Measurements from ENCODE around the gene TENM3. TPM values are rescaled to one million over a fixed set of nuclear protein-coding genes. Genes with fewer than 3 reads are reported as not detected.

The TENM3 gene
- total RNA-seq, 2 experiments from 2014 or later = not detected

DNA sequence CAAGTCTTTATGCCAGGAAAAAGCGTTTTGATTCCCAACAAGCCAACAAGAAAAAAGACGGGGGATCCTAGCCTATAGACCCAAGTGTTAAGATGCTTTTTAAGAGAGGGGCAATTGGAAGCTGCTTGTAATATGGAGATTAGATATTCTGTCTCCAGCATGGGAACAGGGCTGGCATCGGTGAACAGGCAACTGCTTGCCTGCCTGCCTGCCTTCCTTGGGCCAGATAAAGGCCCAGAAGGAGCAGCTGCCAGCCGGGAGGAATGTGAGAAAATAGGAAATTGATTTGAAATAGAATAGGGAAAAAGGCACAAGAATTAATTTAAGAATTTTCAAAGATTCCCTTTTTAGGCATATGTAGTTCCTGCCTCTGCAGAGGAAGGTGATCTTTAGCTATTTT, 192.2 kb downstream of the TENM3 start:
- CTCF ChIA-PET = no interaction called here
- Mint-ChIP-seq H3K4me1 (no peaks in the 10 kb centered on the region), H3K27ac (no peak overlapping the region), H3K27me3 (no peaks in the 10 kb centered on the region), H3K36me3 (no peaks in the 10 kb centered on the region), H3K9me3 (ENCODE audit: low read depth) (no peaks in the 10 kb centered on the region), H3K4me3 (no peak overlapping the region)
- no peak for DNase-seq
- no peak for ATAC-seq

DNA sequence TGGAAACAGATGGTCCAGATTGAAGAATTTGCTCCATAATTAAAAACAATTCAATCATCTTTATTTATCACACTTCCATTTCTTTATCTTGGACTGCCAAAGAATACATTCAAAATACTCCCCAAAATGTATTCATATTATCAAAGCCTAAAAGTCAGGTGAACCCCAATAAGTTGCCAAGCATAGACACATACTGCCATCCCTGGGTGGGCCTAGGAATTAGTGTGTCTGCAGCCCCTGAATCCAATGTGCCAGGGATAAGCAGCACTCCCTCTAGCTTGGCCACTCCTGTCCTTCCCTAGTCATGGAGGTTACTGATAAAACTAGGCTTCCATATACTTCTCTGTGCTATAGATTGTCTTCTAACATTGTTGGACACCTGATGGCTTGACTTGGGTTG, 199.9 kb downstream of the TENM3 start:
- Mint-ChIP-seq H3K27me3 (peaks cover 28% of the 10 kb centered on the region), H3K36me3 (peaks cover 5% of the 10 kb centered on the region), H3K4me1 (peaks cover 4% of the 10 kb centered on the region), H3K27ac (no peak overlapping the region), H3K4me3 (no peak overlapping the region), H3K9me3 (ENCODE audit: low read depth) (no peaks in the 10 kb centered on the region)
- no peak for DNase-seq
- ATAC-seq = no peak
- CTCF ChIA-PET = no interaction called here

DNA sequence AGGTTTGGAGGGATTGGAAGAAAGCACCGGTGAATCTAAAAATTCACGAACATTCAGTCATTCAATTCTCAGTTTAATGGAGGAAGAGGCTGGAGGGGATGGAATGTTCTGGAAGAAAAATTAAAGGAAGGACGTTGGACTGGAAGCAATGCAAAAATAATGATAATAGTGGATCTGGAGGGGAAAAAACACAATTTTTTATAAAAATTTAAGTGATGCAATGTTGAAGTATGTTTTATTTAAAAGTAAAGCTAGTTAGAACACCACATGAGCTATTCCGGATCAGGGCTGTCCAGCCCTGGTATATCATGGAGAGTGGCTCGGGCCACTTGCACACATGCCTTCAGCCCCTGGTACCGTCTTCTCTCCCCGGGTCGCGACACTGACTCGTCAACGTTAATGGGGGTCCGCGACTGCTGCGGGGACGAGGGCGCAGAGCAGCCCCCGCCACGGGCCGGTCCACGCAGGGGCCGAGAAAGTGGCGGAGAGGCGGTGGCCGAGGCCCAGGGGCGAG, 204.6 kb downstream of the TENM3 start:
- no peak for DNase-seq
- CTCF ChIA-PET = no interaction called here

DNA sequence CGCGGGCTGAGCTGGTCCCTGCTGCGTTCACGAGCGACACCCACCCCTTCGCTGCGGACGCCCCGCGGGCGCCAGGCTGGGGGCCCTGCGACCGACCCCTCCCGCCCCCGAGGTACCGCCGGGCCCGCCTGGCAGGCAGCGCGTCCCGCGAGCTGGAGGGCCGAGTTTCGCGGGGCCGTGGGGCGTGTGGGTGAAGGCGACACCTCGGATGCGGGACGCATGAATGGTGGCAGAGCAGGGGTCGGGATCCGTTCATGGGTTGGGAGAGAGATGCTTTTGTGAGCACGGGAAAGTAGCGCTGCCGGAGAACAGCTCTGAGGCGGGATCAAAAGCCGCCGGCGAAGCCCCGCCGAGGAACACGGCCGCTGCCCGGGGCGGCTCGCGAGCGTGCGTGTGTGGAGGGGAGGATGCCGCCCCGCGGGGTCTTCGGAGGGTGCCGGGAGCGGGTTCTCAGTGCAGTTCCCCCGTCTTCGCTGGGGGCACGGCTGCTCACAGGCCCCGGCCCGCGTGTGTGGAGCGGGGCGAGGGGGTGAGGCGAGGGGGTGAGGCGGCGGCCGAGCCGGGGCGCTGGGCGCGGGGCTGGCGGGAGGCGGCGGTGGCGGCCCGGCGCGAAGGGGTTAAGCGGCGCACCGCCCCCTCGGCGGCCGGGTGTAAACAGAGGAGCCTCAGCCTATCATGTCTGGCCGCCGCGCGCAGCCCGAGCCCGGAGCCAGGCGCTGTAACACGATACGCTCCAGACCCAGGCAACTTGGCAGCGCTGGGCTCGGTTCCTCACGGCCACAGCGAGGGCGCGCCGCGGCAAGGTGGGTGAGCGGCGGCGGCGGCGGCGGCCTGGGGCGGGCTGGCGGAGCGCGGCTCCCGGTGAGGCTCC, 205.3 kb downstream of the TENM3 start:
- Mint-ChIP-seq H3K9me3 (ENCODE audit: low read depth) (no peaks in the 10 kb centered on the region), H3K4me1 (peaks cover 15% of the 10 kb centered on the region), H3K4me3 (peak overlapping the region; percentile 11), H3K36me3 (peaks cover 5% of the 10 kb centered on the region), H3K27ac (no peak overlapping the region), H3K27me3 (peaks cover 65% of the 10 kb centered on the region)
- DNase-seq (peak; percentile 42), ATAC-seq (peak; percentile 81)
- CTCF ChIA-PET = no interaction called here

More for the DNA sequence above, 204.6 kb downstream of the TENM3 start:
- Mint-ChIP-seq H3K27ac (peak overlapping the region; percentile 38), H3K4me1 (peaks cover 15% of the 10 kb centered on the region), H3K36me3 (peaks cover 5% of the 10 kb centered on the region), H3K27me3 (peaks cover 62% of the 10 kb centered on the region), H3K4me3 (peak overlapping the region; percentile 53), H3K9me3 (ENCODE audit: low read depth) (no peaks in the 10 kb centered on the region)
- no peak for ATAC-seq

DNA sequence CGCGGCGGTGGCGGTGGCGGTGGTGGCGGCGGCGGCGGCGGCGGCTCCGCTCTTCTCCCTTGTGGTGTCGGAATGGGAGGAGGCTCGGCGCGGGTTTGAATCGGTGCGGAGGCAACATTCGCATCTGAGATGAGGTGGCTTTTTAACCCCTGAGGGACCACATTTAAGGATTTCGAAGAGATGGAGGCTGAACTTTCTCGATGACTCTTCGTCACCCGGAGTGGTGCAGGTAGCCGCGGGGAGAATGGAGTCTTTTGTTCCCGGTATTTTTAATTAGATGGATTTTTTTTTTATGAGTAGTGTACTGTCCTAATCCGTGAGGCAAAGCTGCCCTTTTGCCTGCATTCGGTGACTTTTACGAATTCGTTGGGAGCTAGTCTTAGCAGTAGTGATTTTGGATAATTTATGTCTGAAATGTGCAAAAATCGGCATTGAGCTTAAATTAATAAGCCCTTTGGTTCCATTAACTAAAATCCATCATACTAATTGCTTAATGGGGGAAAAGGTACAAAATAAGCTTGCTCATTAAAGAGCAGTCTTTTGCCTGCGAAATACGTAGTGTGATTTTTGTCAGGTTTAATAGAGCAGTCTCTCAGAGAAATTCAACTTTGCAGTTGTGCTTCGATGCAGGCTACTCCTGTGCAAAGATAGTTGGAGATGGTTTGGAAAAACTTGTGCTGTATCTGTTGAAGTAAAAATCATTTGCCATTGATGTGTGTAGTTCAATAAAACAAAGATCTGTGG, 206.2 kb downstream of the TENM3 start:
- H3K4me3 Mint-ChIP-seq = peak overlapping the region; percentile 55
- peaks cover 15% of the 10 kb centered on the region for H3K4me1 Mint-ChIP-seq
- H3K27ac Mint-ChIP-seq = no peak overlapping the region
- no peak for DNase-seq
- no peak for ATAC-seq
- H3K36me3 Mint-ChIP-seq = peaks cover 5% of the 10 kb centered on the region
- H3K27me3 Mint-ChIP-seq = peaks cover 65% of the 10 kb centered on the region
- CTCF ChIA-PET = no interaction called here
- no peaks in the 10 kb centered on the region for H3K9me3 Mint-ChIP-seq (ENCODE audit: low read depth)

DNA sequence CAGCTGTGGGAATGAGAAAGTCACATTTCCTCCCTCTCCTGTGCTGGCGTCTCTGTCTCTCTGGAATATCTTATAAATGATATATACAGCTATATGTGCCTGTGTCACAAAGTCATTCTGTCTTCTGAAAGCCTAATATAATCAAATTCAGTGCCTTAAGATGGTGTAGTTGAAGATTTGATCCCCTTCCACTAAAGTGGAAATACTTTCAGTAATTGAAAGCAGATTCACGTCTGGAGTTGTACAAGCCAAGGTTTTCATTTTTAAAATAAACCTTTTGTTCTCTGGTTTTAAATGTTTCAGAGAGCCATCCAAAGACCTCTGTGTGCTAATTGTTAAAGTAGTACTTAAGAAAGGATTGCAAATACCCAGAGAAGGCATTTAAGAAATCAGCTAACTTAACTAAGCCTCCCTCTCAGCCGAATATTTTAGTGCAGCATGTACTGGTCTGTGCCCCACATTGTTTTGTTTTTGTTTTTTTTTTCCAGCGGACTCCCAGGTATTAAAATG, 206.8 kb downstream of the TENM3 start:
- no peak for ATAC-seq
- peaks cover 65% of the 10 kb centered on the region for H3K27me3 Mint-ChIP-seq
- H3K36me3 Mint-ChIP-seq = peaks cover 5% of the 10 kb centered on the region
- H3K9me3 Mint-ChIP-seq (ENCODE audit: low read depth) = no peaks in the 10 kb centered on the region
- H3K4me3 Mint-ChIP-seq = no peak overlapping the region
- no peak overlapping the region for H3K27ac Mint-ChIP-seq
- DNase-seq = no peak
- CTCF ChIA-PET = no interaction called here
- peaks cover 15% of the 10 kb centered on the region for H3K4me1 Mint-ChIP-seq

DNA sequence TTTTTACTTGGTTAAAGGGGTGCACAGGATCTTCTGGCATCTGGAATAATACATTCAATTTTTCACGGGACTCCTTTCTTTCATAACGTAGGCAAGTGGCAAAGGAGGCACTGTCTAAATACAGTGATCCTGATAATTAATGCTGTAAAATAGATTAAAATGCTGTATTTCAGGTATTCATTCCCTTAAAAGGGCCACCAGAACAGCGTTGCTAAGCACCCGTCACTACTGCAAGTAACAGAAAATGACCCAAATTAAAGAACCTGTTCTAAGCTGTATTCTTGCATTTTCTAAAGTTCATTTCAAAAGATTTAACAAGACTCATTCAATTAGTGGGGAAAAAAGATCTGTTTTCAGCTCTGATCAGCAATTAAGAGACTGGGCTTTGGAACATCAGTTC, 208.2 kb downstream of the TENM3 start:
- no peak overlapping the region for H3K4me3 Mint-ChIP-seq
- peaks cover 5% of the 10 kb centered on the region for H3K36me3 Mint-ChIP-seq
- ATAC-seq (no peak), DNase-seq (no peak)
- peaks cover 53% of the 10 kb centered on the region for H3K27me3 Mint-ChIP-seq
- H3K9me3 Mint-ChIP-seq (ENCODE audit: low read depth) = no peaks in the 10 kb centered on the region
- H3K4me1 Mint-ChIP-seq = peaks cover 15% of the 10 kb centered on the region
- CTCF ChIA-PET = no interaction called here
- H3K27ac Mint-ChIP-seq = no peak overlapping the region

DNA sequence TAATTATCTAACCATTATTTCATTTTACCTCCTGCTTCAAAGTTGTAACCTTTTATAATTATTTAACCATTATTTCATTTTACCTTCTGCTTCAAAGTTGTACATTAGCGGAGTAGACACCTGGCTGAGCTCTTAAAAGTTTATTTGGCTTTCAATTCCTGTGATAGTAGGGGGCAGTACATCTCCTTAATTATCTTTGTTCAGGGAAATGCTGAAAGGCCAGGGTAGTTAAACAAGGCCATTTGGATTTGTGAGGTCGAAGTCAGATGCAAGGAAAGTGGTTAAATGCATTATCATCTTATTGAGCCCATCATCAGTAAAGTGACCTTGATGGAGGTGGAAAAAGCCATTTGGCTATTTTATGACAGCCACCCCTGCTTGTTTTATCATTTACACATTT, 210.6 kb downstream of the TENM3 start:
- Mint-ChIP-seq H3K9me3 (ENCODE audit: low read depth) (no peaks in the 10 kb centered on the region), H3K27ac (no peak overlapping the region), H3K27me3 (peaks cover 34% of the 10 kb centered on the region), H3K36me3 (no peaks in the 10 kb centered on the region), H3K4me3 (no peak overlapping the region), H3K4me1 (peaks cover 8% of the 10 kb centered on the region)
- CTCF ChIA-PET = no interaction called here
- DNase-seq (no peak), ATAC-seq (no peak)

DNA sequence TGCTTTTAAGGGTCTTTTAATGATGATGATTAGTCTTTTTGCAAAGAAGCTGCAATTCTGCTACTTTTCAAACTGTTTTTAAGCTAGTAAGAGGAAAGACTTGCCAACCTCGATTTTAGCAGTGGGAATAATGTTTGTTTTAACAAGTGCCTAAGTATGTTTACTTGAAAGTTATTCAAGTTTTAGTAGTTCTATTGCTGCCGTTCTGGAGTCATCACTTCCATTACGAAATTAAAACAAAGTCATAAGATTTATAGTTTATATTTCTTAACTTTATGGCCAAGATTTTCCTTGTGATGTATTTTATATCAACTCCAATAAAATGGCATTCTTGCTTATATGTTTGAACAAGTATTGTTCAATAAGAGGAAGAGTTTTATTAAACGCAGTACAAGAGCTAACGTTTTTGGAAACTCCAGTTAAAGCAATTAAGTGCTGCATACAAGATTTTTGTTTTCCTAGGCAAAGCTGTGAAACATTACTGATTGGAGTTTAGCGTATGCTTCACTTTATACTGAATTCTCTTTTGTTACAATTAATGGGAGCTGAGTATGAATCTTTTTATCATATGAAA, 211.3 kb downstream of the TENM3 start:
- no peaks in the 10 kb centered on the region for H3K9me3 Mint-ChIP-seq (ENCODE audit: low read depth)
- H3K36me3 Mint-ChIP-seq = no peaks in the 10 kb centered on the region
- H3K4me1 Mint-ChIP-seq = peaks cover 4% of the 10 kb centered on the region
- ATAC-seq (no peak), DNase-seq (no peak)
- H3K4me3 Mint-ChIP-seq = no peak overlapping the region
- peaks cover 29% of the 10 kb centered on the region for H3K27me3 Mint-ChIP-seq
- no peak overlapping the region for H3K27ac Mint-ChIP-seq
- CTCF ChIA-PET = no interaction called here

DNA sequence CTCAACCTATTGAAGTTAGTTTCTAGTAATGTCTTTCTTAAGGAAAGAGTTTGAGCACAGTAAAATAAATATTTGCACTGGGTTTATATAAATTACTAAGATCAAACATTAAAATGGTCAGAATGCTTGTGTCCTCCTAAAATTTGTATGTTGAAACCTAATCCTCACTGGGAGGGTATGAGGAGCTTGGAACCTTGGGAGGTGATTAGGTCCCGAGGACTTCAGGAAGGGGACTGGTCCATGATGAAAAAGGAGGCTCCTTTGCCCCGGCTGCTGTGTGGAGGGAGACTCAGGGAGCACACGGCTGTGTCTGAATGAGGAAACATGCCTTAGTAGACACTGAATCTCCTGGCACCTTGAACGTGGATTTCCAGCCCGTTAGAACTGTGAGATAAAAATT, 221.9 kb downstream of the TENM3 start:
- Mint-ChIP-seq H3K9me3 (ENCODE audit: low read depth) (no peaks in the 10 kb centered on the region), H3K27me3 (no peaks in the 10 kb centered on the region), H3K36me3 (no peaks in the 10 kb centered on the region), H3K27ac (no peak overlapping the region), H3K4me1 (no peaks in the 10 kb centered on the region), H3K4me3 (no peak overlapping the region)
- DNase-seq (no peak), ATAC-seq (no peak)
- CTCF ChIA-PET = no interaction called here

DNA sequence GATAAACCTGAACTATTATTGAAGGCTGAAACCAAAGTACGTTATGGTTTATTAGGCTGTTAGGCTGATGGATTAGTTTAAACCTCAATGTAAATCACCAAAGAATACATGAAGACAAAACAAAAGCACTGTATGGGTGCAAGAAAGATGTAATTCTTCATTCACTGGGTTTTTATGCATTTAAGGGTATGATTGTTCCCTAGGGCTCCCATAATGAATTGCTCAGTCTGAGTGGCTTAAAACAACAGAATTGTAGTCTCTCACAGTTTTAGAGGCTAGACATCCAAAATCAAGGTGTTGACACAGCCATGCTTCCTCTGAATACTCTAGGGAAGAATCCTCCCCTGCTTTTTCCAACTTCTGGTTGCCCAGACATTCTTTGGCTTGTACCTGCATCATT, 222.8 kb downstream of the TENM3 start:
- Mint-ChIP-seq H3K27me3 (no peaks in the 10 kb centered on the region), H3K27ac (no peak overlapping the region), H3K4me3 (no peak overlapping the region), H3K4me1 (no peaks in the 10 kb centered on the region), H3K36me3 (no peaks in the 10 kb centered on the region), H3K9me3 (ENCODE audit: low read depth) (no peaks in the 10 kb centered on the region)
- no peak for ATAC-seq
- CTCF ChIA-PET = no interaction called here
- no peak for DNase-seq

DNA sequence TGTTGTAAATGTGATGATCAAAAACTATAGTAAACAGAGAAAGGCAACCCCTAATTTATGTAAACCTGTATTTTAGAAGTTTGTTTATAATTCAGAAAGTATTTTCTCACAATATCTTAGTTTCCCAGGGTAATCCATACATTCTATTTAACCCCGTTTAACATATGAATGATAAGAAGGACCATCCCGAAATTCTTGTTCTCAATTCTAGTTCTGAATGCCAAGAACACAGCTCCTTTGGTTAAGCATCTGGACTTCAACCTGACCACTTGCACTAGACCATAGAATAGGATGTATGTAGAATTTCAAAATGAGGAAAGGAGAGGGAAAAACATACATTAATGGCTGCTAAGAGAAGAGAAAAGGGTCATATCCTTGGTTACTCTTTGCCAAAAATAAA, 227.0 kb downstream of the TENM3 start:
- Mint-ChIP-seq H3K4me3 (no peak overlapping the region), H3K27ac (no peak overlapping the region), H3K27me3 (no peaks in the 10 kb centered on the region), H3K4me1 (no peaks in the 10 kb centered on the region), H3K36me3 (no peaks in the 10 kb centered on the region), H3K9me3 (ENCODE audit: low read depth) (no peaks in the 10 kb centered on the region)
- CTCF ChIA-PET = no interaction called here
- no peak for ATAC-seq
- DNase-seq = no peak

DNA sequence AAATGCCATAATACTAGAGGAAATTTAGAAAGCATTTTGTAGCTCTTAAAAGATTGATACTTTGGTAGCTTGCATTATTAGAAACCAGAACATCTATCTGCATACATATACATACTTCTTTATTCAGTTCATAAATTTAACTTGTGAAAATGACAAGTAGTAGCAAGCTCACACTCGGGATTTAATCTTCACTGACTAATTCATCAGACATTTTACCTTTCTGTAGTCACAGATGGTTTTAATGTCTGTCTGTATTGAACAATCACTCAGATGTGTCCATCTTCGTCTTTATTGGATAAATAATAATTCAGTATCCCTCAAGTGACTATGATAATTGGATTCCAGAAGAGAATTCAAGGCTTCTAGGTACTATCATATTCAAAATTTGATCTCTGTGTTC, 232.3 kb downstream of the TENM3 start:
- no peaks in the 10 kb centered on the region for H3K4me1 Mint-ChIP-seq
- H3K9me3 Mint-ChIP-seq (ENCODE audit: low read depth) = no peaks in the 10 kb centered on the region
- no peaks in the 10 kb centered on the region for H3K36me3 Mint-ChIP-seq
- DNase-seq (no peak), ATAC-seq (no peak)
- H3K27me3 Mint-ChIP-seq = peaks cover 6% of the 10 kb centered on the region
- no peak overlapping the region for H3K4me3 Mint-ChIP-seq
- no peak overlapping the region for H3K27ac Mint-ChIP-seq
- CTCF ChIA-PET = interaction anchor here (1.8 kb wide), 1 partner anchor 450 kb away, joined by 4 read pairs; no protein-coding TSS in a partner anchor

Data from activated CD8-positive, alpha-beta memory T cell treated with anti-CD3 and anti-CD28 coated beads, Interleukin-2, amount 10 ng/mL, durations not matched to agents 7 days and 5 days (primary cell).